ENCODE data around the gene CERS5. TPM values are rescaled to one million over a fixed set of nuclear protein-coding genes. Genes with fewer than 3 reads are reported as not detected.

CERS5 gene
- total and polyA plus RNA-seq, 4 donors, result 6.9 to 16.2 (median 8.2) TPM

- H3K9me3 ChIP-seq (ENCODE audit: control insufficient read depth in 4 of 4, low read length in 3 of 4), result no peaks in the 10 kb centered on the region
- no peak overlapping the region for H3K9ac ChIP-seq (ENCODE audit: low read depth in 1 of 2, low read length in 2 of 2)
- H3K27me3 ChIP-seq (ENCODE audit: control insufficient read depth in 4 of 4, insufficient read depth in 4 of 4, low read length in 3 of 4), result no peaks in the 10 kb centered on the region
- DNase-seq (ENCODE audit: low spot score), result no peak
- 85% methylated on average over 8 of the region's 8 CpGs for WGBS
- H3K36me3 ChIP-seq (ENCODE audit: control insufficient read depth in 4 of 4, insufficient read depth in 3 of 4, low read depth in 1 of 4, low read length in 3 of 4), result peaks cover 0 to 11% (median 3%) of the 10 kb centered on the region in 4 donors
- H3K4me1 ChIP-seq (ENCODE audit: control insufficient read depth in 4 of 4, insufficient read depth in 4 of 4, low read length in 3 of 4), result no peaks in the 10 kb centered on the region
- TF ChIP-seq YY1 (IDR thresholded peaks at IDR 0.05) (no peak), RXRA (IDR thresholded peaks at IDR 0.05) (no peak), REST (IDR thresholded peaks at IDR 0.05) (no peak), FOXA2 (IDR thresholded peaks at IDR 0.05) (no peak)
- TF ChIP-seq, protein P1, sequence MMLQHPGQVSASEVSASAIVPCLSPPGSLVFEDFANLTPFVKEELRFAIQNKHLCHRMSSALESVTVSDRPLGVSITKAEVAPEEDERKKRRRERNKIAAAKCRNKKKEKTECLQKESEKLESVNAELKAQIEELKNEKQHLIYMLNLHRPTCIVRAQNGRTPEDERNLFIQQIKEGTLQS (IDR thresholded peaks at IDR 0.05), result no peak
- H3K27ac ChIP-seq (ENCODE audit: low read depth in 1 of 2, low read length in 2 of 2), result no peak overlapping the region
- H3K4me3 ChIP-seq (ENCODE audit: low read depth in 1 of 3, low read length in 3 of 3), result no peak overlapping the region
Observed at GRCh38 chr12:50142993-50143392, 24.2 kb downstream of the CERS5 start.

DNA sequence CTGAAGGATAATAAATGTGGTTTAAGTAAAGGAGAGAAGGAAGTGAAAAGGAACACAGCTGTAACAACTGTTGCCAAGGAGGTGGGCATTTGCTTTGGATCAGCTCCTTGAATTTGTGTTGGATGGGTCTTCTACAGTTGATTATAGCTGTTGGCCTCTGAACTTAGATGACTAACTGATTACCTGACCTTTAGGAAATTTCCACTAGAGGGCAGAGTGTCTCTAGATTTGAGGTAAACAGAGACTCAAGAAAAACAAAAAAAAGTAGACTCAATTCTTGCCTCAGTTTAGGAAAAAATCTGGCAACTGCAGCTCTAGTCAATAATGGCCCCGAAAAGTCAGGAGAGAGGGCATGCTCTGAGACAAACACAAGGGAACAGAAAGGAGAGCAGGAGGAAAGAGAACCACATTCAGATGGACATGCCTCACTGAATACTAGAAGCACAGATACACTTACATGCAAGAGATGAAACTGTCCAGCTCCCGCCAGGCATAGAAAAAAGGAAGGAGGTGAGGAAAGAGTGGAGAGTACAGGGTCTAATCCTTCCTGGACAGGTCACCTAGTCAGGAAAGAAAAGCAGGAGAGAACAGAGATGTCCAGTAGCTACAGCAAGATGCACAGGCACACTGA, 34.5 kb downstream of the CERS5 start:
- H3K9me3 ChIP-seq (ENCODE audit: control insufficient read depth in 4 of 4, low read length in 3 of 4), result no peaks in the 10 kb centered on the region
- DNase-seq (ENCODE audit: low spot score), result no peak
- TF ChIP-seq GABPA (IDR thresholded peaks at IDR 0.05 in 1 of 2, conservative IDR thresholded peaks at IDR 0.05 in 1 of 2) (no peak), HNF4A (conservative IDR thresholded peaks at IDR 0.05) (peak in 1 of 2 donors; percentile 25), EGR1 (IDR thresholded peaks at IDR 0.05; ENCODE audit: low read depth in 2 of 2) (no peak), TAF1 (conservative IDR thresholded peaks at IDR 0.05) (no peak), HNF4G (IDR thresholded peaks at IDR 0.05) (no peak), FOXA1 (IDR thresholded peaks at IDR 0.05) (no peak), RAD21 (IDR thresholded peaks at IDR 0.05) (peak; percentile 56 to 71), FOXA2 (IDR thresholded peaks at IDR 0.05) (no peak), REST (IDR thresholded peaks at IDR 0.05) (no peak), RXRA (IDR thresholded peaks at IDR 0.05) (peak in 1 of 2 donors; percentile 10), CTCF (IDR thresholded peaks at IDR 0.05; ENCODE audit: low read depth, low read length, missing input control) (peak; percentile 42), JUND (IDR thresholded peaks at IDR 0.05) (no peak), YY1 (IDR thresholded peaks at IDR 0.05) (no peak), SP1 (IDR thresholded peaks at IDR 0.05) (no peak), NR2F2 (IDR thresholded peaks at IDR 0.05) (peak; percentile 64), ZBTB33 (IDR thresholded peaks at IDR 0.05) (no peak), MAX (IDR thresholded peaks at IDR 0.05) (no peak)
- TF ChIP-seq, protein P1 (IDR thresholded peaks at IDR 0.05), result no peak
- H3K4me1 ChIP-seq (ENCODE audit: control insufficient read depth in 4 of 4, insufficient read depth in 4 of 4, low read length in 3 of 4), result peaks cover 0 to 2% (median 0%) of the 10 kb centered on the region in 4 donors
- no peak overlapping the region for H3K27ac ChIP-seq (ENCODE audit: low read depth in 1 of 2, low read length in 2 of 2)
- no peaks in the 10 kb centered on the region for H3K27me3 ChIP-seq (ENCODE audit: control insufficient read depth in 4 of 4, insufficient read depth in 4 of 4, low read length in 3 of 4)
- no peak overlapping the region for H3K9ac ChIP-seq (ENCODE audit: low read depth in 1 of 2, low read length in 2 of 2)
- peaks cover 0 to 23% (median 14%) of the 10 kb centered on the region in 4 donors for H3K36me3 ChIP-seq (ENCODE audit: control insufficient read depth in 4 of 4, insufficient read depth in 3 of 4, low read depth in 1 of 4, low read length in 3 of 4)
- whole genome bisulfite sequencing, result 76% methylated on average over 2 of the region's 2 CpGs
- H3K4me3 ChIP-seq (ENCODE audit: low read depth in 1 of 3, low read length in 3 of 3), result no peak overlapping the region

Measured in liver (tissue), 9 donors.